GM12874 (cell line): Measurements from ENCODE around the gene MMP7.

ENCODE experiments used
- TF ChIP-seq, protein P1 (sequence below): IDR thresholded peaks from 2 replicates; pipeline ENCODE4 v1.5.1; 2011; ENCODE audit warnings: low read depth, mild to moderate bottlenecking, control low read depth, low read length, moderate library complexity; ENCODE audit not compliant: insufficient read depth

MMP7 gene

DNA sequence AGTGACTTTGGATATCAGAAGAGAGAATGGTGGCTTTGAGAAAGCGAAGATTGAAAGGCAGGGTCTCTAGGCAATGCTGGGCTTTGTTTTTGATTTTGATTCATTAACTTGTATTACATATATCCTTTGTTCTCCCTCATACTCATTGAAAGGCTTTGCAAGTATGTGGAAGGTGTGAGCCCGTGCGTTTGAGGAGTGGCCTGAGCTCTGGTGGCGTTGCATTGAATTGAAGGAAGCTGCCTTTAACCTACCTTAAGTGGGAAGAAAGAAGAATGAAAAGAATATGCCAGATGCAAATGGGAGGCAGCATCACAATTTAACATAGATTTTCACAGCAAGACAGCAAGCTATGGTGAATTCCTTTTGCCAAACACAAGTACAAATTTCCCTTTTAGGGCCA lies 6.7 kb downstream of the MMP7 start:
- TF ChIP-seq, protein P1, sequence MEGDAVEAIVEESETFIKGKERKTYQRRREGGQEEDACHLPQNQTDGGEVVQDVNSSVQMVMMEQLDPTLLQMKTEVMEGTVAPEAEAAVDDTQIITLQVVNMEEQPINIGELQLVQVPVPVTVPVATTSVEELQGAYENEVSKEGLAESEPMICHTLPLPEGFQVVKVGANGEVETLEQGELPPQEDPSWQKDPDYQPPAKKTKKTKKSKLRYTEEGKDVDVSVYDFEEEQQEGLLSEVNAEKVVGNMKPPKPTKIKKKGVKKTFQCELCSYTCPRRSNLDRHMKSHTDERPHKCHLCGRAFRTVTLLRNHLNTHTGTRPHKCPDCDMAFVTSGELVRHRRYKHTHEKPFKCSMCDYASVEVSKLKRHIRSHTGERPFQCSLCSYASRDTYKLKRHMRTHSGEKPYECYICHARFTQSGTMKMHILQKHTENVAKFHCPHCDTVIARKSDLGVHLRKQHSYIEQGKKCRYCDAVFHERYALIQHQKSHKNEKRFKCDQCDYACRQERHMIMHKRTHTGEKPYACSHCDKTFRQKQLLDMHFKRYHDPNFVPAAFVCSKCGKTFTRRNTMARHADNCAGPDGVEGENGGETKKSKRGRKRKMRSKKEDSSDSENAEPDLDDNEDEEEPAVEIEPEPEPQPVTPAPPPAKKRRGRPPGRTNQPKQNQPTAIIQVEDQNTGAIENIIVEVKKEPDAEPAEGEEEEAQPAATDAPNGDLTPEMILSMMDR = no peak

DNA sequence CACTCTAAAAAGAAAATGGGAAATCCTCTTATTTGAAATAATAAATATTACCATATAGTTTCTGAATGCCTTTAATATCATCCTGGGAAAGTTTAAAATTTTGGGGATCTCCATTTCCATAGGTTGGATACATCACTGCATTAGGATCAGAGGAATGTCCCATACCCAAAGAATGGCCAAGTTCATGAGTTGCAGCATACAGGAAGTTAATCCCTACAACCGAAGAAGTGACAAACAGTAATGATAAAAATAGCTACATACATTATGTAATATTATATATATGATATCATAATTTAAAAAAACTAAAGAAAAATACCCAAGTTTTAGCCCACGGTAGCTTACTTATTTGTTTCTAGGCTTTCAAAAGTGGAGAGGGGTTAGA lies 7.4 kb downstream of the MMP7 start:
- TF ChIP-seq, protein P1 = no peak

DNA sequence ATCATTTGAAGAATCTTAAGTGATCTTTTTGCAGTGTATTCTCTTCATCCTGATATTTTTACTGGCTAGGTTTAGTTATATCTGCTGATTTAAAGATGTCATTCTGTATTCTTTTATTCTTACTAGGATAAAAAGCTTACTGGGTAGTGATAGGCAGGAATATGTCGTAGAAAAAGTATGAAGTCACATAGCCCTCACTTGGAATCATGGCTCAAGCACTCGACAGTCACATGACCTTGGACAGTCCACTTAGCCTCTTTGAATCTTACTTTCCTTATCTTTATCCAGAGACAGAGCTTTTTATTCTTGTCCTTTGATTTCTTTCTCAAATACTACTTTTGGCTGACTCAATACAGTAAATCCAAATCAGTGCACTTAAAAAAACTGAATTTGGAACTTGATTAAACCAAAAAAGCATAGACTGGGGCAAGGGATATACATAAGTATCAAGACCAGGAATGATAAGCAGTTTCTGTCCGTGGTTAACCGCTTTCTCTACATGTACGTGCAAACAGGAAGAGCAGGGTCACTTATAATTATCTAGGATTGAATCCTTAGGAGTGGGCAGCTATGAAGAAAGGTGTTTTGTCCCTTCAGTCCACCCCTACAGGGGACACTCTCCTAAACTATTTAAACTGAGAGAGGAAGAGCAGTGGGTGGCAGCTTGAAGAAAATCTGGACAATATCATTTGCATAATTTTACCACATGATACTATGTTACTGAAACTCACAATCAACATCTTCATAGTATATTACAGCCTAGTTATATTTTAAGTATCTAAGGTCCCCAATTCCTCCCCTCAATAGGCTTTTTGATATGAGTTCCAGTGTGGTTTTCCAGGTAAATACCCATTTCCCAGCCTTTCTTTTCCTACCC lies 8.0 kb downstream of the MMP7 start:
- TF ChIP-seq, protein P1 = no peak

DNA sequence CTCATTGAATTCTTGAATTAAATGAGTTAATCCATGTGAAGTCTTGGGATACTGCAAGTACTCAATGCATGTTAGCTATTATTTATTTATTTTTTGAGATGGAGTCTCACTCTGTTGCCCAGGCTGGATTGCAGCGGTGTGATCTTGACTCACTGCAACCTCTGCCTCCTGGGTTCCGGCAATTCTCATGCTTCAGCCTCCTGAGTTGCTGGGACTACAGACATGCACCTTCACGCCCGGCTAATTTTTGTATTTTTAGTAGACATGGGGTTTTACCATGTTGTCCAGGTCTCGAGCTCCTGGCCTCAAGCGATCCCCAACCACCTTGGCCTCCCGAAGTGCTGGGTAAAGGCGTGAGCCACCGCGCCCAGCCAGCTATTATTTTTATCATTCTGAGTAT lies 9.4 kb downstream of the MMP7 start:
- TF ChIP-seq, protein P1 = no peak

DNA sequence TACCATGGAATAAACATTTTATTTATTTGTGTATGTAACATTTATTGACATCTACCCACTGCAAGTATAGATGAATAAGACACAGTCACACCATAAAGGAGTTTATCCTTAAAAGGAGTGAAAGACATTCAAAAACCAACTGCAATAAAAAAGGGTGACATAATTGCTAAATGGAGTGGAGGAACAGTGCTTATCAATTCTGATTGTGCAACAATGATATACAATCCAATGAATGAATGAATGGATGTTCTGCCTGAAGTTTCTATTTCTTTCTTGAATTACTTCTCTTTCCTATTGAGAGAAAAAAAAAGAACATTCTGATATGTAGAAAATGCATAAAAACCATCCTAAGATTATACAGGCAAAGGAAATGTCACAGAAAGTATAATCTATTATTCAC lies 10.0 kb downstream of the MMP7 start:
- TF ChIP-seq, protein P1 = no peak

DNA sequence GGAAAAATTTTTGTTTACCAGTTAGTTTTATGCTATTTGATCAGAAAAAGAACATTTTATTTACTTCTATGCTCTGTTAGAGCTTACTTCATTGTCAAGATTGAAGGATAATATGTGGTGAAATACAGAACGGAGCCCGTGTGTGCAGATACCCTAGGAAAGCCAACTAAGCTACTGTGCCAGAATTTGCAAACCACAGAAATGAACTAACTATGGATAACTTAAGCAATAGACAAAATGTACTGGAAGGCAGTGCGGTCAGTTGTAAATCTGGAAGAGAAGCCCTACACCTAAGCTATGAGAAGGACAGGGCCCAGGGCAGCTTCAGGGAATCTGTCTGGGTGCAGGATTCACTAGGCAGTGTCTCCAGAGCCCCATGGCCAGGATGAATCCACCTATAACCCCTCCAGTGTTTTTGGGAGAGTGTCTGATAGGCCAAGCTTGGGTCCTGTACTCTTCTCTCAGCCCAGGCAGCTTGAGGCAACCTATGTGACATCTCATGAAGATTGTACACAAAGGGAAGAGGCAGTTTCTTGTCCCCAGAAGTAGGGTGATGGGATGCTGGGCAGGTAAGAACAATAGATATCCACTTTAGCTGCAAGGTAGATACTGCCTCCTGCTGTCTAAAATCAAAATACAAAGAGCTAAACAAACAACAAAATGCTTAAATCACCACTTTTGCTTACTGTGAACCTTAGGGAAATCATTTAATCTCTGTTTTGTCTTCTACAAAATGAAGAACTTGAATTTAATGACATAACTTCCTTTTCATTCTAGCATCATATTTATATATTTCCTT lies 12.1 kb downstream of the MMP7 start:
- TF ChIP-seq, protein P1 = 0 out of 2 replicates have a peak, but pooled peaks have one; percentile 22

DNA sequence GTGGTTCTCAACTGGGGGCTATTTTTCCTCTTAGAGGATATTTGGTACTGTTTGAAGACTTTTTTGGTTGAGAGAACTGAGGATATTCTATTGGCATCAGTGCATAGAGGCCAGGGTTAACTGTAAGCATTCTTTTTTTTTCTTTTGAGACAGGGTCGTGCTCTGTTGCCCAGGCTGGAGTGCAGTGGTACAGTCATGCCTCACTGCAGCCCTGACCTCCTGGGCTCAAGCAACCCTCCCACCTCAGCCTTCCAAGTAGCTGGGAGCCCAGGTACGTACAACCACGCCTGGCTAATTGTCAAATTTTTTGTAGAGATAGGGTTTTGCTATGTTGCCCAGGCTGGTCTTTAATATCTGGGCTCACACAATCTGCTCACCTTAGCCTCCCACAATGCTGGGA lies 12.9 kb downstream of the MMP7 start:
- TF ChIP-seq, protein P1 = no peak
